KMS-11 (cell line): Measurements from ENCODE around the gene NRCAM.
"Not testable (repeated sequence)": the region's sequence is repeated elsewhere in the genome, so short reads cannot be mapped to it uniquely, and the experiment has no call there.

Experiments
- H2AFZ ChIP-seq: fragments of 200-600 bp; sonication (generic); 2 replicates; pipeline ENCODE4 v1.6.1; 2016; ENCODE audit warnings: antibody characterized with exemption, mixed run types, low read depth
- H3K27ac ChIP-seq: fragments of 200-600 bp; sonication (generic); 2 replicates; pipeline ENCODE4 v1.6.1; 2016; ENCODE audit warnings: mild to moderate bottlenecking, mixed run types
- H3K27me3 ChIP-seq: fragments of 200-600 bp; sonication (generic); 2 replicates; pipeline ENCODE4 v1.6.1; 2017; ENCODE audit warnings: mild to moderate bottlenecking, low read depth, mixed run types, moderate library complexity; ENCODE audit not compliant: insufficient read depth
- H3K36me3 ChIP-seq: fragments of 200-600 bp; sonication (generic); 2 replicates; pipeline ENCODE4 v1.6.1; 2017; ENCODE audit warnings: mild to moderate bottlenecking, mixed run types; ENCODE audit not compliant: insufficient read depth
- H3K4me1 ChIP-seq: fragments of 200-600 bp; sonication (generic); 2 replicates; pipeline ENCODE4 v1.6.1; 2016; ENCODE audit warnings: mild to moderate bottlenecking, low read depth, mixed run types; ENCODE audit not compliant: poor library complexity, severe bottlenecking
- H3K4me2 ChIP-seq: fragments of 200-600 bp; sonication (generic); 2 replicates; pipeline ENCODE4 v1.7.0; 2016; ENCODE audit warnings: mild to moderate bottlenecking, mixed run types
- H3K4me3 ChIP-seq: fragments of 200-600 bp; sonication (generic); IDR thresholded peaks from 2 replicates; pipeline ENCODE4 v1.6.1; 2017; ENCODE audit warnings: low read depth, low read length, mixed read lengths; ENCODE audit not compliant: insufficient read depth
- H3K79me2 ChIP-seq: fragments of 200-600 bp; sonication (generic); 2 replicates; pipeline ENCODE4 v1.6.1; 2016; ENCODE audit warnings: low read depth, mixed run types; ENCODE audit not compliant: insufficient read depth
- H3K9ac ChIP-seq: fragments of 200-600 bp; sonication (generic); 2 replicates; pipeline ENCODE4 v1.6.1; 2016; ENCODE audit warnings: mild to moderate bottlenecking, mixed run types
- H4K20me1 ChIP-seq: fragments of 200-600 bp; sonication (generic); 2 replicates; pipeline ENCODE4 v1.6.1; 2016; ENCODE audit warnings: mild to moderate bottlenecking, mixed run types; ENCODE audit not compliant: insufficient read depth
- TF ChIP-seq, protein P1 (sequence below): fragments of 200-600 bp; sonication (generic); conservative IDR thresholded peaks from 2 replicates; pipeline ENCODE4 v1.6.1; 2017; ENCODE audit warnings: low read depth, mild to moderate bottlenecking, antibody characterized with exemption, low read length, moderate library complexity, mixed read lengths

Gene NRCAM

DNA sequence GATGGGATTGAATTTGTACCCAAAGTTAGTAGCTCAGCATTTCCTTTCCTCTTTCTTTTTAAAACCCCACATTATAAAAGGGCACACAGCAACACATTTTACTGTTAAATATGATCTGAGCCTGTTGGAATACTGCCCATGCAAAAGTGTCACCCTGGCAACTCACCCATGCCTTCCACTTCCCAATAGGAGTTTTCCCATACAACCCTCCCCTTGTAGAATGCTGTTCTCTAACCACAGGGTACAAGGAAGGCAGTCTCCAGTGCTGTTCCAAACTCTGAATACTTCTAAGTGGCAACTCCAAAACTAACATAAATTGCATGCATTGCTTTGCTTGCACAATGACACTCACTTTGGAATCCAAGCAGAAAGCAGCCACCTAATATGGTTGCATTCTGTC, 60.8 kb downstream of the NRCAM start:
- H3K4me1 ChIP-seq, result peaks cover 12% of the 10 kb centered on the region
- no peak overlapping the region for H3K27ac ChIP-seq

DNA sequence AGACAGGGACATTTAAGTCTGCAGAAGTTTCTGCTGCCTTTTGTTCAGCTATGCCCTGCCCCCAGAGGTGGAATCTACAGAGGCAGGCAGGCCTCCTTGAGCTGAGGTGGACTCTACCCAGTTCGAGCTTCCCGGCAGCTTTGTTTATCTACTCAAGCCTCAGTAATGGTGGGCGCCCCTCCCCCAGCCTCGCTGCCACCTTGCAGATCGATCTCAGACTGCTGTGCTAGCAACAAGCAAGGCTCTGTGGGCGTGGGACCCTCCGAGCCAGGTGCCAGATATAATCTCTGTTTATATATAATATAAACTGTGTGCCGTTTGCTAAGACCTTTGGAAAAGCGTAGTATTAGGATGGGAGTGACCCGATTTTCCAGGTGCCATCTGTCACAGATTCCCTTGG, 63.1 kb downstream of the NRCAM start:
- not testable (repeated sequence) for H3K4me3 ChIP-seq, H3K79me2 ChIP-seq, H3K36me3 ChIP-seq, H3K4me1 ChIP-seq, H3K4me2 ChIP-seq, H2AFZ ChIP-seq, H3K27ac ChIP-seq, H3K27me3 ChIP-seq, H3K9ac ChIP-seq, H4K20me1 ChIP-seq

More for the DNA sequence above, 60.8 kb downstream of the NRCAM start:
- no peaks in the 10 kb centered on the region for H3K27me3 ChIP-seq
- H4K20me1 ChIP-seq, result no peaks in the 10 kb centered on the region
- TF ChIP-seq, protein P1, sequence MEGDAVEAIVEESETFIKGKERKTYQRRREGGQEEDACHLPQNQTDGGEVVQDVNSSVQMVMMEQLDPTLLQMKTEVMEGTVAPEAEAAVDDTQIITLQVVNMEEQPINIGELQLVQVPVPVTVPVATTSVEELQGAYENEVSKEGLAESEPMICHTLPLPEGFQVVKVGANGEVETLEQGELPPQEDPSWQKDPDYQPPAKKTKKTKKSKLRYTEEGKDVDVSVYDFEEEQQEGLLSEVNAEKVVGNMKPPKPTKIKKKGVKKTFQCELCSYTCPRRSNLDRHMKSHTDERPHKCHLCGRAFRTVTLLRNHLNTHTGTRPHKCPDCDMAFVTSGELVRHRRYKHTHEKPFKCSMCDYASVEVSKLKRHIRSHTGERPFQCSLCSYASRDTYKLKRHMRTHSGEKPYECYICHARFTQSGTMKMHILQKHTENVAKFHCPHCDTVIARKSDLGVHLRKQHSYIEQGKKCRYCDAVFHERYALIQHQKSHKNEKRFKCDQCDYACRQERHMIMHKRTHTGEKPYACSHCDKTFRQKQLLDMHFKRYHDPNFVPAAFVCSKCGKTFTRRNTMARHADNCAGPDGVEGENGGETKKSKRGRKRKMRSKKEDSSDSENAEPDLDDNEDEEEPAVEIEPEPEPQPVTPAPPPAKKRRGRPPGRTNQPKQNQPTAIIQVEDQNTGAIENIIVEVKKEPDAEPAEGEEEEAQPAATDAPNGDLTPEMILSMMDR, result no peak
- no peaks in the 10 kb centered on the region for H3K79me2 ChIP-seq
- H3K36me3 ChIP-seq, result no peaks in the 10 kb centered on the region
- no peak overlapping the region for H3K4me3 ChIP-seq
- no peak overlapping the region for H3K9ac ChIP-seq
- no peak overlapping the region for H3K4me2 ChIP-seq
- H2AFZ ChIP-seq, result no peak overlapping the region

DNA sequence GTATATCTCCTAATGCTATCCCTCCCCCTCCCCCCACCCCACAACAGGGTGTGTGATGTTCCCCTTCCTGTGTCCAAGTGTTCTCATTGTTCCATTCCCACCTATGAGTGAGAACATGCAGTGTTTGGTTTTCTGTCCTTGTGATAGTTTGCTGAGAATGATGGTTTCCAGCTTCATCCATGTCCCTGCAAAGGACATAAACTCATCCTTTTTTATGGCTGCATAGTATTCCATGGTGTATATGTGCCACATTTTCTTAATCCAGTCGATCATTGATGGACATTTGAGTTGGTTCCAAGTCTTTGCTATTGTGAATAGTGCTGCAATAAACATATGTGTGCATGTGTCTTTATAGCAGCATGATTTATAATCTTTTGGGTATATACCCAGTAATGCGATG, 68.5 kb downstream of the NRCAM start:
- not testable (repeated sequence) for H2AFZ ChIP-seq, H3K9ac ChIP-seq, H3K4me3 ChIP-seq, H3K4me2 ChIP-seq, H3K36me3 ChIP-seq, H4K20me1 ChIP-seq, H3K79me2 ChIP-seq, H3K4me1 ChIP-seq, H3K27me3 ChIP-seq, H3K27ac ChIP-seq

DNA sequence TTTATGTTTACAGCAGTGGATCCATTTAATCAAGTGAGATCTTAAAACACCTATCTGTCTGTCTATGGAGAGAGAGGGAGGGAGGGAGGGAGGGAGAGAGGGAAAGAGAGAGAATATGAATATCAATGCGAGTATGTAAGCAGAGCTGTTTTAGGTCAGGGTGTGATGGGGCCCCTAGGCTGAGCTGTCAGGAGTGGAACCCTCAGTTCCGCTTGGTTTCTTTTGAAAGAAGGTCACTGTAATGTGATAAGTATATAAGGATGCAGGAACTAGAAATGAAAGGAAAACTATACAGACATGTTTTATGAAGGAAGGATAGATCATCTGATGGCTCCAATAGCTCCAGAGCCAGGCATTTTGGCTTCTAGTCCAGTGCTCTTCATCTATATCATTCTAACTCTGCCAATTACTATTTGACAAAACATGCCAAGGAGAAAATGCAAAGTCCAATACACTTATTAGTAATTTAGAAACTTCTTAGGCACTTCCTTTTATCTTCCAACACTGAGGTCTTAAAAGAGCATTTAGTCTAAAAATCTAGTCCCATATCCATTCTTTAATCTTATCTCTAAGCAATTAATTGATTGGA, 70.3 kb downstream of the NRCAM start:
- H3K79me2 ChIP-seq, result no peaks in the 10 kb centered on the region
- H3K27ac ChIP-seq, result no peak overlapping the region
- no peaks in the 10 kb centered on the region for H3K4me1 ChIP-seq
- no peak overlapping the region for H3K4me3 ChIP-seq
- no peaks in the 10 kb centered on the region for H3K27me3 ChIP-seq
- H2AFZ ChIP-seq, result no peak overlapping the region
- no peaks in the 10 kb centered on the region for H3K36me3 ChIP-seq
- TF ChIP-seq, protein P1, result no peak
- no peak overlapping the region for H3K4me2 ChIP-seq
- no peak overlapping the region for H3K9ac ChIP-seq
- H4K20me1 ChIP-seq, result no peaks in the 10 kb centered on the region

DNA sequence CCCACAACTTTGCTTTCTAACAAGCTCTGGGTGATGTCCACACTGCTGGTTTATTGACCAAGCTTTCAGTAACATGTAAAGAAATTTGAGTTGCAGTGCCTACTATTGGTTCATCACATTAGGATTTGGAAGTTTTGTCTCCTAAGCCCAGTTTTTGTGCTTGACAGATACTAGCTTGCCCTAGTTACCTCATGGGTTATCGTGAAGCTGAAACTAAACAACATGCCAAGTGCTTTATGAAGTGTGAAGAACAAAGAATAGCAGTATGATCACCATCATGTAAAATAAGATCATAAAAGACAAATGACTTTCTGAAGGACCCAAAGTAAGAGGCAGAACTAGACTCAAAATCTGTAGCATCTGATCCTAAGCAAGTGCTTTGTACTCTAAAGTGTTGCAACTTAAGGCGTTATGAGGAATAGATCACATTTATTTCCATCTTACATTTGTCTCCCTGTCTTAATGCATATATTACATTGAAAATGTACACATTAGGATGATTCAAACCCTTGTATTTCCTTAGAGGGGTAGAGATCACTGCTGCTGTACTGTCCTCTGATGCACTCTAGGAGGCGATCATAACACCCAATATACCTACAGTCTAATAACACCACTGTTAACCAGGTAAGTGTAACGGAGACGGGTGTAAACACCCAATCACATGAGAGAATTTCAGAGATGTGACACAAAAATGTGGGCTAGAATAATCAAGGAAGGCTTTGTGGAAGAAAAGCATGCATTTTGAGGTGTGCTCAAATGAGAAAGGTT, 71.3 kb downstream of the NRCAM start:
- Histone ChIP-seq H3K4me2 (no peak overlapping the region), H2AFZ (no peak overlapping the region), H3K36me3 (no peaks in the 10 kb centered on the region), H4K20me1 (no peaks in the 10 kb centered on the region), H3K79me2 (no peaks in the 10 kb centered on the region), H3K27ac (no peak overlapping the region), H3K27me3 (no peaks in the 10 kb centered on the region), H3K4me1 (no peaks in the 10 kb centered on the region), H3K9ac (no peak overlapping the region), H3K4me3 (no peak overlapping the region)
- TF ChIP-seq, protein P1, result no peak; the same call in none of the 2 replicates
